PFSK-1 (cell line): ENCODE data around the gene INO80D.

Source experiments
- FOXP2 ChIP-seq: optimal IDR thresholded peaks from 2 replicates; pipeline ENCODE3; 2011; ENCODE audit warnings: borderline replicate concordance, control low read depth, inconsistent platforms; ENCODE audit not compliant: insufficient read depth; ENCODE audit errors: extremely low read length, extremely low read depth
- POLR2AphosphoS5 ChIP-seq: IDR thresholded peaks from 2 replicates; pipeline ENCODE4 v1.6.1; 2012; ENCODE audit warnings: low read depth, mild to moderate bottlenecking, control low read depth, low read length, moderate library complexity
- SIN3A ChIP-seq: IDR thresholded peaks from 2 replicates; pipeline ENCODE4 v1.6.1; 2012; ENCODE audit warnings: mild to moderate bottlenecking, low read length, moderate library complexity, borderline replicate concordance; ENCODE audit not compliant: insufficient read depth
- TAF1 ChIP-seq: IDR thresholded peaks from 2 replicates; pipeline ENCODE4 v1.6.1; 2012; ENCODE audit warnings: low read length, control low read depth, borderline replicate concordance; ENCODE audit not compliant: insufficient read depth
- TF ChIP-seq, protein P1 (sequence below), 2 experiments: IDR thresholded peaks; 2 replicates each; pipeline versions ENCODE4 v1.6.1 to v1.8.0; 2011 to 2012; ENCODE audit warnings: low read depth in 2 of 2, low read length in 2 of 2, control low read depth in 1 of 2, inconsistent platforms in 1 of 2, mild to moderate bottlenecking in 1 of 2, moderate library complexity in 1 of 2; ENCODE audit not compliant: insufficient read depth in 1 of 2

Gene INO80D

GRCh38 chr2:205947621-205948495 is 138.1 kb downstream of the INO80D start:
- no peak for TF ChIP-seq POLR2AphosphoS5
- no peak for TF ChIP-seq TAF1
- no peak for TF ChIP-seq SIN3A
- TF ChIP-seq FOXP2: no peak
- TF ChIP-seq, protein P1, sequence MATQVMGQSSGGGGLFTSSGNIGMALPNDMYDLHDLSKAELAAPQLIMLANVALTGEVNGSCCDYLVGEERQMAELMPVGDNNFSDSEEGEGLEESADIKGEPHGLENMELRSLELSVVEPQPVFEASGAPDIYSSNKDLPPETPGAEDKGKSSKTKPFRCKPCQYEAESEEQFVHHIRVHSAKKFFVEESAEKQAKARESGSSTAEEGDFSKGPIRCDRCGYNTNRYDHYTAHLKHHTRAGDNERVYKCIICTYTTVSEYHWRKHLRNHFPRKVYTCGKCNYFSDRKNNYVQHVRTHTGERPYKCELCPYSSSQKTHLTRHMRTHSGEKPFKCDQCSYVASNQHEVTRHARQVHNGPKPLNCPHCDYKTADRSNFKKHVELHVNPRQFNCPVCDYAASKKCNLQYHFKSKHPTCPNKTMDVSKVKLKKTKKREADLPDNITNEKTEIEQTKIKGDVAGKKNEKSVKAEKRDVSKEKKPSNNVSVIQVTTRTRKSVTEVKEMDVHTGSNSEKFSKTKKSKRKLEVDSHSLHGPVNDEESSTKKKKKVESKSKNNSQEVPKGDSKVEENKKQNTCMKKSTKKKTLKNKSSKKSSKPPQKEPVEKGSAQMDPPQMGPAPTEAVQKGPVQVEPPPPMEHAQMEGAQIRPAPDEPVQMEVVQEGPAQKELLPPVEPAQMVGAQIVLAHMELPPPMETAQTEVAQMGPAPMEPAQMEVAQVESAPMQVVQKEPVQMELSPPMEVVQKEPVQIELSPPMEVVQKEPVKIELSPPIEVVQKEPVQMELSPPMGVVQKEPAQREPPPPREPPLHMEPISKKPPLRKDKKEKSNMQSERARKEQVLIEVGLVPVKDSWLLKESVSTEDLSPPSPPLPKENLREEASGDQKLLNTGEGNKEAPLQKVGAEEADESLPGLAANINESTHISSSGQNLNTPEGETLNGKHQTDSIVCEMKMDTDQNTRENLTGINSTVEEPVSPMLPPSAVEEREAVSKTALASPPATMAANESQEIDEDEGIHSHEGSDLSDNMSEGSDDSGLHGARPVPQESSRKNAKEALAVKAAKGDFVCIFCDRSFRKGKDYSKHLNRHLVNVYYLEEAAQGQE (IDR thresholded peaks at IDR 0.05; ENCODE audit: insufficient read depth in 1 of 2, low read depth in 2 of 2, low read length in 2 of 2): no peak

DNA sequence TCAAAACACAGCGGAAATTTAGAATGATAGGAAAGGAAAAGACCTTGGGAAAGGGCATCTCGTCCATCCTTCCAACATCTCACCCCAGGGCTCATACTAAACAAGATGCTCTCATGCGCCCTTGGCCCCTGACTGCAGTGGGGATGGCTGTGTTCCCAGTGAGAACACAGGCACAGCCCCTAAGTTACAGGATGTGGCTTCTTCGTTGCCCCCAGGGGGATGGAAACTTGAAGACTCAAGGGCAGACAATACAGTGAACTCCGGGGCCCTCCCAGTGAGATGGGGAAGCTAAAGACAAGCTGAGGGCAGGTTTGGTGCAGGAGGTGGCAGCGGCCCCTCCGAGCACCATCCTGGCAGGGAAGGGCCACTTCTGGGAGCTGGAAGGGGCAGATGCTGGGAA is 139.7 kb downstream of the INO80D start:
- no peak for TF ChIP-seq SIN3A
- TF ChIP-seq TAF1: no peak
- TF ChIP-seq POLR2AphosphoS5: no peak
- TF ChIP-seq FOXP2: no peak
- TF ChIP-seq, protein P1 (IDR thresholded peaks at IDR 0.05; ENCODE audit: insufficient read depth in 1 of 2, low read depth in 2 of 2, low read length in 2 of 2): no peak
